ENCODE measurements around the gene DGUOK.

The DGUOK gene

GRCh38 chr2:73889206-73889605, 37.5 kb upstream of the DGUOK start:
- ChIA-PET CTCF (no interaction called here), POLR2A (no interaction called here)
- TF ChIP-seq, protein P1, sequence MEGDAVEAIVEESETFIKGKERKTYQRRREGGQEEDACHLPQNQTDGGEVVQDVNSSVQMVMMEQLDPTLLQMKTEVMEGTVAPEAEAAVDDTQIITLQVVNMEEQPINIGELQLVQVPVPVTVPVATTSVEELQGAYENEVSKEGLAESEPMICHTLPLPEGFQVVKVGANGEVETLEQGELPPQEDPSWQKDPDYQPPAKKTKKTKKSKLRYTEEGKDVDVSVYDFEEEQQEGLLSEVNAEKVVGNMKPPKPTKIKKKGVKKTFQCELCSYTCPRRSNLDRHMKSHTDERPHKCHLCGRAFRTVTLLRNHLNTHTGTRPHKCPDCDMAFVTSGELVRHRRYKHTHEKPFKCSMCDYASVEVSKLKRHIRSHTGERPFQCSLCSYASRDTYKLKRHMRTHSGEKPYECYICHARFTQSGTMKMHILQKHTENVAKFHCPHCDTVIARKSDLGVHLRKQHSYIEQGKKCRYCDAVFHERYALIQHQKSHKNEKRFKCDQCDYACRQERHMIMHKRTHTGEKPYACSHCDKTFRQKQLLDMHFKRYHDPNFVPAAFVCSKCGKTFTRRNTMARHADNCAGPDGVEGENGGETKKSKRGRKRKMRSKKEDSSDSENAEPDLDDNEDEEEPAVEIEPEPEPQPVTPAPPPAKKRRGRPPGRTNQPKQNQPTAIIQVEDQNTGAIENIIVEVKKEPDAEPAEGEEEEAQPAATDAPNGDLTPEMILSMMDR (IDR thresholded peaks at IDR 0.05; ENCODE audit: control extremely low read depth, extremely low read depth, low read depth, missing control alignments) = no peak
- DNase-seq (ENCODE audit: extremely low spot score) = no peak

DNA sequence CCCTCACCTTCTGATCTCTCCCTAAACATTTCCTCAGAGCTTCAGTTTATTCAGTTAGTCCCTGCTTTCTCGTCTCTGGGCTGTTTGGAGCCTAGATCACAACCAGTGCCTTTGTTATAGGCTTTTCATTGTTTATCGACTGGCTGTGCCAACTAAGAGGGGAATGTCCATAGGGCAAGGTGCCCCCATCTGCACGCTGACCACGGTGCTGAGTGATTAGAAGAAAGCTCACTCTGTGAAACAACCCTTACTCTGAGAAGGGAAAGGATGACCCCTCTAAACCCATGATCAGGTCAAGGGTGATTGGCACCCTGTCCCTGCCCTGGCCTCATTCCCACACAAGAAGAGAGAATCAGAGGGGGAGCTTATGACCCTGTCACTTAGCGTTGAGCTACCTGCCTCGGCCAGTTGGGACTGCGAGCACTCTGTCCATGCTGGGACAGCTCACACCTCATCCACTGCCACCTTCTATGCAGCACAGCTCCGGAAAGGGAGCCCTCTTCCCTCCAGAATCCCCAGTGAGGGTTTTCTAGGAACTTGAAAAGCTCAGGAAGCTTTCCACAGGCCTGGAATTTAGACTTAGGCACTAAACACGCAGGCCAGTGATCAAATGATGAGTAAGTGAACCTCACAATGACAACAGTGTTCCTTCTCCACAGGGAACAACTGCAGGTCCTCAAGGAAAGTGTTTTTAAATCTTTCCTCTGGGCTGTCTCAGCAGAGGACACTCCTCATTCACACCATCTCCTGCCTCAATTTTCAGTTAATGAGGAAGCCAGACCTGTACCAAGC, 36.2 kb upstream of the DGUOK start:
- no peak for DNase-seq (ENCODE audit: extremely low spot score)
- ChIA-PET CTCF (interaction anchor here (0.8 to 5.0 kb wide), 4 partner anchors 18 to 66 kb away, joined by 3 to 21 read pairs (median 4); no protein-coding TSS in a partner anchor), POLR2A (no interaction called here)

DNA sequence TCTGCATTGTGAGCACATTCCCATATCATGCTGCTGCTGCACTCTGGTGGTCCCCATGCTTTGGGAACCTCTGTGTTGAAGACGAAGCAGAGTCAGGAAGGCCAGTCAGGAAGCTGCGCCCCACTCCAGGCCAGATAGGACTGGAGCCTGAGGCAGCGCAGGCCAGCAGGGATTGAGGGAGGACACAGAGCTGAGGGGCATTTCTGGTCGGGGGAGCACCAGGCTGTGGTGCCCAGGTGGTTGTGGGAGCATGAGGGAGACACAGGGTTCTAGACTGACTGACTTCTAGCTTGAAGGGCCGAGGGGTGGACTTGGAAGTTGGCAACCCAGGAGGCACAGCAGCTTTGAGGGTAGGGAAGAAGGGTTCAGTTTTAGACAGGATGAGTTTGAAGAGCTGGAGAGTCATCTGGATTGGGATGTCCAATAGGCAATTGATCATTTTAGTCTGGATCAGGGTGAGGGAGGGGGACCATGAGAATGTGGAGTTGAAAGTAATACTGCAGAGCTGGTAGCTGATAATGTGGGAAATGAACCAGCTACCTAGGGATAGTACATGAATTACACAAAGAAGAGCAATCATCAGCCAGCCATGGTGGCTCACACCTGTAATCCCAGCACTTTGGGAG, 35.3 kb upstream of the DGUOK start:
- ChIA-PET CTCF (interaction anchor here (1.0 to 5.0 kb wide), 8 partner anchors 10 to 257 kb away, joined by 3 to 21 read pairs (median 4); partner anchors contain the start of gene BOLA3), POLR2A (no interaction called here)
- TF ChIP-seq, protein P1 (IDR thresholded peaks at IDR 0.05; ENCODE audit: control extremely low read depth, extremely low read depth, low read depth, missing control alignments) = no peak
- no peak for DNase-seq (ENCODE audit: extremely low spot score)

More for the DNA sequence above, 36.2 kb upstream of the DGUOK start:
- TF ChIP-seq, protein P1 (IDR thresholded peaks at IDR 0.05; ENCODE audit: control extremely low read depth, extremely low read depth, low read depth, missing control alignments) = no peak

DNA sequence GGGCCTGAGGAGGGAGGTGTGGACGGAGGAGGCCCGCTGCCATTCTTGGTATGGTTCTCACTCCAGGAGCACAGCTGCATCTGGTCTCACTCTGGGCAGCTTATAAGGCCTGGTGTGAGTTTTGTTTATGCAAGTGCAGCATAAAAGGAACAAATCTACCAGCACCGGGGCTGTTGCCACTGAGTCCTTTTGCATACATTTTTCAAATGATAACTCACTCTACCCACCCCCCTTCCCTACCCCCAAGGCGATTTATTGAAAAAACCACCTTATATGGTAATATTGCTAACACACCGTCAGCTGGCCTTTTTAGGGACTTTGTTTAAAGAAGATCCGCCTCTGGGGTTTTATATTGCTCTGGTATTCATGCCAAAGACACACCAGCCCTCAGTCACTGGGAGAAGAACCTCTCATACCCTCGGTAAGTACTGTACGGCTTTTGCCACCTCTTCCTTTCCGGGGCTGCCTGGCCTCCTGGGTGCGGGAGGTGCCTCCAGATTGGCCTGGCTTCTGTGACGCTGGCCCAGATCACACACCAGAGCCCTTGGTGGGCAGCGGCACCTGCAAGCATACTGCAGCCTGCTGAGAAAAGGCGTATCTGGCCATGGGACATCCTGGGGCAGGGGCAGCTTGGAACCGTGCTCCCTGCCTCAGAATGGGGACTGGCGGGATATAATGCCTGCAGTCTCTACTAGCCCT, 33.9 kb upstream of the DGUOK start, which contains the start of gene ACTG2:
Gene ACTG2 (plus strand): TSS at position 378 of the 699 bp plus-strand sequence. CDS start 8,304 bp downstream, outside the sequence.
- CTCF ChIA-PET = interaction anchor here (1.2 to 5.0 kb wide), 6 partner anchors 8 to 255 kb away, joined by 3 to 21 read pairs (median 3); partner anchors contain the start of gene BOLA3
- POLR2A ChIA-PET = no interaction called here
- TF ChIP-seq, protein P1 (IDR thresholded peaks at IDR 0.05; ENCODE audit: control extremely low read depth, extremely low read depth, low read depth, missing control alignments) = no peak
- DNase-seq (ENCODE audit: extremely low spot score) = no peak

- DNase-seq (ENCODE audit: extremely low spot score) = no peak
- ChIA-PET CTCF (interaction anchor here (1.1 to 5.0 kb wide), 5 partner anchors 10 to 68 kb away, joined by 3 to 21 read pairs (median 3); no protein-coding TSS in a partner anchor), POLR2A (no interaction called here)
- TF ChIP-seq, protein P1 (IDR thresholded peaks at IDR 0.05; ENCODE audit: control extremely low read depth, extremely low read depth, low read depth, missing control alignments) = no peak
These were observed 32.8 kb upstream of the DGUOK start for GRCh38 chr2:73893764-73894474.

All from GM10248 (cell line).